Aorta (tissue), 5 donors: ENCODE data around the gene GSN. TPM values are rescaled to one million over a fixed set of nuclear protein-coding genes. Genes with fewer than 3 reads are reported as not detected.

Experiments used
- ATAC-seq: fragments of 200-7000 bp; cut with Tn5 transposase; one replicate; pipeline ENCODE4 v1.9.1; 2022; ENCODE audit warnings: moderate library complexity; ENCODE audit not compliant: low FRiP score
- DNase-seq, 2 donors: peaks; one replicate each; pipeline ENCODE4 v3.0.0-alpha.2; 2020
- H3K27ac ChIP-seq, 2 donors: one replicate each; pipeline ENCODE4 v1.5.1; 2013; ENCODE audit warnings: low read length in 2 of 2, mild to moderate bottlenecking in 2 of 2, moderate library complexity in 2 of 2, control low read depth in 1 of 2, inconsistent platforms in 1 of 2, low read depth in 1 of 2
- H3K27me3 ChIP-seq, 2 donors: one replicate each; pipeline ENCODE4 v1.6.1; 2013; ENCODE audit warnings: control low read depth in 1 of 2, low read length in 1 of 2, mild to moderate bottlenecking in 1 of 2, moderate library complexity in 1 of 2; ENCODE audit not compliant: insufficient read depth in 2 of 2, control insufficient read depth in 1 of 2
- H3K36me3 ChIP-seq, 2 donors: one replicate each; pipeline ENCODE4 v1.6.1; 2013; ENCODE audit warnings: control low read depth in 1 of 2, low read length in 1 of 2, mild to moderate bottlenecking in 1 of 2; ENCODE audit not compliant: insufficient read depth in 2 of 2, control insufficient read depth in 1 of 2
- H3K4me1 ChIP-seq, 2 donors: one replicate each; pipeline ENCODE4 v1.6.1; 2013; ENCODE audit warnings: low read length in 2 of 2, control low read depth in 1 of 2, mild to moderate bottlenecking in 1 of 2, moderate library complexity in 1 of 2; ENCODE audit not compliant: insufficient read depth in 2 of 2, control insufficient read depth in 1 of 2
- H3K4me3 ChIP-seq, 2 donors: one replicate each; pipeline ENCODE4 v1.5.1; 2013; ENCODE audit warnings: low read length in 2 of 2, control low read depth in 1 of 2, mild to moderate bottlenecking in 1 of 2
- H3K9me3 ChIP-seq: one replicate; pipeline ENCODE4 v1.6.1; 2013; ENCODE audit warnings: mild to moderate bottlenecking, low read length; ENCODE audit not compliant: control insufficient read depth
- WGBS, 2 donors: extraction: QIAGEN DNeasy Blood & Tissue Kit; methylation state at CpG; one replicate each; pipeline ENCODE4 v1.1.7; 2013; 5-methylcytosine and 5-hydroxymethylcytosine counted together
- intact Hi-C, 2 donors: fragments of 100-400 bp; cut with DNase I; formaldehyde crosslinking; loops; one replicate each; pipeline versions ENCODE4 v1.14.2 to v1.15.0; 2022
- polyA plus RNA-seq, 2 donors: library from polyadenylated mRNA; stranded (reverse); fragments of 200-250 nt; gene quantifications; one replicate each; pipeline ENCODE4 v1.2.3, GENCODE V29; 2013
- total RNA-seq, 2 donors: library from RNA; stranded (reverse); fragmentation: NEBNext Ultra II Directional; extraction: Animal tissue kit (Norgen Biotek cat#: 25700); gene quantifications; one replicate each; pipeline ENCODE4 v1.2.1, GENCODE V29; 2021
- donor health status: healthy with polysubstance abuse.
- donor health status: Bipolar disorder and iron deficiency.
- donor health status: DM: no; HTN: no; CAD: no.
- donor health status: DM: no; HTN: no; CAD: no.
- donor health status: DM: yes; HTN: yes; CAD: no.

The GSN gene
- total and polyA plus RNA-seq, 4 donors, result 451 to 2,469 (median 1,011) TPM

DNA sequence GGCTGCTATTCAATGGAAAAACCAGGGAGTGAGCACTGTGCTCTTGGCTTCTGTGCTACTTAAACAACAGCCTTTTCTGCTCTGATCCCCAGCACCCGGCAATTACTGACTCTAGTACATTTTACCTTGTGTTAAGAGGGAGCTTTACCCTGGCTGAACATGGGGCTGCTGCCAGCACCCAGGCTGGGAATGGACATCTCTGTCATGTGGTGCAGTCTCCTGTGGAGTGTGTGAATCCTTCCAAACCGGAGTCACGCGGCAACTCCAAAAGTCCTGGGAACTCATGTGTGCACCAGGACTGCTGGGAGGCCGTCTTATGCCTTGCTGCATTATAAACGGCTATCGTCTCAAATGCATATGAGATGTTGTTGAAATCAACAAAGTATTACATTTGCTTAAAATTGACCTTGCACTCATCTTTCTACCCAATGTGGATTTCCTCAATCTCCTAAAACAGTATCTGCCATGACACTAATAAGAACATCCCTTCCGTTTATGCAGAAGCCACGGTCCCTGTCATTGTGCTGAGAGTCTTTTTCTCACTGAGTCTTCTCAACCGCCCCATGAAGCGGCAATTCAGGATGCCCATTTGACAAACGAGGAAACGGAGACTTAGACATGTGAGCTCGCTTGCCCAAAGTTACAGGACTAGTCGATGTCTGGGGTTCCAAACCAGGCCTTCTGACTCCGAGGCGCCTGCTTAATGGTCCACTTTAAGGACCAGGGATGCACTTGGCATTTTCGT is 884 bp upstream of the GSN start:
- H3K4me3 ChIP-seq, result no peak overlapping the region
- H3K4me1 ChIP-seq, result peaks cover 0 to 2% of the 10 kb centered on the region in 2 donors
- H3K36me3 ChIP-seq, result no peaks in the 10 kb centered on the region
- intact Hi-C loops, result loop anchor here (5.0 kb wide), 2 partner anchors 55 to 105 kb away; partner anchors contain the start of gene STOM (in 1 of the 2)
- no peaks in the 10 kb centered on the region for H3K9me3 ChIP-seq
- no peak for ATAC-seq
- 80% methylated on average over 18 of the region's 18 CpGs for WGBS, 2 donors
- no peak overlapping the region for H3K27ac ChIP-seq
- DNase-seq, result no peak
- H3K27me3 ChIP-seq, result no peaks in the 10 kb centered on the region

DNA sequence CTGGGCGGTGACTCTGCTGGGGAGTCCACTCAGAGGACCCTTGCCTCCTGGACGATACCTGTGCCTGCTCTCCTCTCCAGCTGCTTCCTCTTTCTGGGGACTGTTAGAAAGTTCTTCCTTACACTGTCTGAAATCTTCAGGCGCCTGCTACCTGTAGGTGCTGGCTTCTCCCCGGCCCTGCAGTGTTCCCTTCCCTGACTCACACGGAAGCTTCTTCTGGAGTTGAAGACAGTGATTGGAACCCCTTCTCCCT is 562 bp downstream of the GSN start:
- peak; percentile 16 for ATAC-seq
- Histone ChIP-seq H3K27ac (peak overlapping the region; percentile 83 to 97), H3K36me3 (no peaks in the 10 kb centered on the region), H3K4me3 (peak overlapping the region; percentile 83 to 99), H3K9me3 (no peaks in the 10 kb centered on the region), H3K4me1 (peaks cover 0 to 2% of the 10 kb centered on the region in 2 donors), H3K27me3 (no peaks in the 10 kb centered on the region)
- WGBS, 2 donors, result 0 to 1% methylated on average over 4 to 5 of the region's 5 CpGs
- no peak for DNase-seq
- intact Hi-C loops, result loop anchor here (2.0 to 5.0 kb wide), 3 partner anchors 56 to 104 kb away; partner anchors contain the start of gene STOM (in 2 of the 2)

DNA sequence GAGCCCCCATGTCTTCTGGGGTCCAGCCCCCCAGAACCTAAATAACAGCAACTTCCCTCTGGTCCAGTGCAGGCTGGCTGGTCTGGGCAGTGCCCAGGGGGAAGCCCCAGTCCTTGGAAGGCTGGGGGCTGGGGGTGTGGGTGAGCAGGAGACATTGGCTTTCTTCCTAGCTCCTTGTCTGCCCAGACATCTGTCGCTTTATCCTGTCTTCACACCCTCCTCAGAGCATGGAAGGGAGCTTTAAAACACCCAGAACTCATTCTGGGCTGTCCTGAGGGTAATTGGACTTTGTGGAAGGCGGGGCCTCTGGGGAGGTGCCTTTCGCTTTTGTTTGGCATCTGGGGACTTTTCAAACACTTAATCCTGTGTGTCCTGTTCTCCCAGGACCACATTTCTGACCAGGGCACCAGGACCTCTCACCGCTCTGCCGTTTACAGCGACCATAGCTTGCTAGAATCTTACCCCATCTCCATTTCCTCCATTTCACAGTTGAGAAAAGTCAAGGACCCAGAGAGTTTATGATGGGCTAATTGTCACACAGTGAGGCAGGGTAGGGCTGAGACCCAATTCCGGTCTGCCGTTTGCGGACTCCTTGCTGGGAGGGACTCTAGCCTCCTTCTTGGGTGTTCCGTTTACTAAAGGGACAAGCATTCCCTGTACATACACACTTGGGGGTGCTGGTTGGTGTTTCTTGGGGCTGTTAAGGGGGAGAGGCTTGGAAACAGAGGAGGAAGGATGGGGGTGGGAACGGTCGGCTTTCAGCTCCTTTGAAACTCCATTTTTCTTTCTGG is 1.1 kb downstream of the GSN start:
- H3K4me3 ChIP-seq, result peak overlapping the region; percentile 83 to 99
- DNase-seq, result peak in 1 of 2 donors; percentile 63
- H3K36me3 ChIP-seq, result no peaks in the 10 kb centered on the region
- peak; percentile 69 for ATAC-seq
- 1 to 3% methylated on average over 12 of the region's 12 CpGs for WGBS, 2 donors
- no peaks in the 10 kb centered on the region for H3K27me3 ChIP-seq
- H3K4me1 ChIP-seq, result peaks cover 0 to 2% of the 10 kb centered on the region in 2 donors
- peak overlapping the region; percentile 83 to 97 for H3K27ac ChIP-seq
- intact Hi-C loops, result loop anchor here (1.0 to 5.0 kb wide), 4 partner anchors 9 to 103 kb away; partner anchors contain the start of gene STOM (in 2 of the 2)
- no peaks in the 10 kb centered on the region for H3K9me3 ChIP-seq

DNA sequence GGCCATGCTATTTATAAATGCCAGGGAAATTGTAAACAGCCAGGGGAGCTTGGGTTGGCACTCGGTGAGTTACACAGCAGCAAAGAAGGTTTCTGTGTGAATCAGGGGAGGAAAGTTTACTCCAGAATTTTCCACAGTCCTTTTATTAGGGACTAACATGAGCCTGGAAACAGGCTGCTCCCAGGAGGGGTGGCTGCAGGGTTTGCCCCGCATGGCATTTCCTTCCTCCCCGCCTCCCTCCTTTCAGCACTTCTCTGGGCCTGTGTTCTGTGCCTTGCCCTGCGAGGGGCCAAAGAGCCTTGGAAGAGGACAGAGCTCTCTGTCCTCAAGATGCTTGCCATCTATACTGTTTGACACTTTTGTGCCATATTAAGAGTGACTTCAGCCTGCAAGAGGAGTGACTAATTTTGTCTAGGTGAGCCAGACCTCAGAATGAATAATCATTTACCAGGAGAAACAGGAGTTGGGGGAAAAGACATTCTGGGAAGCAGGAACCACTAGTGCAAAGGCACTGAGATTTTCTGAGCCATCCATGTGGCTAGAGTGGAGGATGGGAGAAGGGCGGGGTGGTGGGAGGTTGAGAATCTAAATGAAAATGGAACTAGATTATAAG is 1.8 kb downstream of the GSN start:
- ATAC-seq, result peak; percentile 40
- H3K4me1 ChIP-seq, result peaks cover 2 to 4% of the 10 kb centered on the region in 2 donors
- WGBS, 2 donors, result 16 to 20% methylated on average over 5 of the region's 5 CpGs

DNA sequence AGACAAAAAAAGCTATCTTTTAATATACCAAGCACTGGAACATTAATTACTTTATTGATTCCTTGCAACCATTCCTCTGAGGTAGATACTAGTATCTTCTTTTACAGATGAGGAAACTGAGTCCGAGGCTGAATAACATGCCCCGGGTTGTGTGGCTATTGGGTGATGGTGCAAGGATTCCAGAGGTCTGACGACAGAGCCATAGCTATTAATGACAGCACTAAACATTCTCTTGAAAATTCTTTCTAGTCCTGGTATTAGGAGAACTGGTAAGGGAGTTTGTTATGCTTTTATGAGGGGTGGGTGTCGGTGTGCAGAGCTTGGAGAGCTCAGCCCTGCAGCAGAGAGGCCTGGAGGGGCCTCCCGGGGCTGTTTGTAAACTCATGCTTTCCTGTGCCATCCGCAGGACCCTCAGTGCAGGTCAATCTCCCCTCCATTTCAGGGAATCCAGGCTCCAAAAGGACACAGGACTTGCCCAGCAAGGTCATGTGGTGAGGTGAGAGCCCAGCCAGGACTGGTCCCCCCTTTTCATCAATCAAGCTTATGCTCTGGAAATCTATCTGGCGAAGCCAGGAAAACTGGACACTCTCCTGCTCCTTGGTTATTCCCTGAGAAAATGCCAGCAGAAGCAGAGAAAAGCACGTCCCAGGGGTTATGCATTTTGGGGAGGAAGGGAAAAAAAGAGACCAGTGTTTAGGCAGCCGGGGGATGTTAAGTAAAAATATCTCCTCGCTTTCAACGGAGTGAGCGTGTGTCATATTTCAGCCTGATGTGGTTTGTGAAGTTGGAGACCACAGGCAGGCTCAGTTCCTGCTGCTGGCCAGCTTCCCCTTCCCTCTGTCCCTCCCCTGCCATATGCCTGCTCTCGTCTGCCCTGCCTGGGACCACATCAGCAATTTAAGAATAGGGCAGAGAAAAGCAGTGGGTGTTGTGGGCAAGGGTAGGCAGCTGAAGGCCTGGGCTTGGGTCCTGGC is 3.7 kb downstream of the GSN start:
- no peaks in the 10 kb centered on the region for H3K36me3 ChIP-seq
- 3 to 6% methylated on average over 13 of the region's 13 CpGs for WGBS, 2 donors
- intact Hi-C loops, result no loop called here
- peak overlapping the region in 1 of 2 donors; percentile 23 for H3K4me3 ChIP-seq
- peaks cover 10 to 12% of the 10 kb centered on the region in 2 donors for H3K4me1 ChIP-seq
- H3K27me3 ChIP-seq, result no peaks in the 10 kb centered on the region
- H3K9me3 ChIP-seq, result no peaks in the 10 kb centered on the region
- ATAC-seq, result peak; percentile 40
- peak overlapping the region; percentile 23 to 92 for H3K27ac ChIP-seq
- DNase-seq, result peak in 1 of 2 donors; percentile 84

More for the DNA sequence above, 1.8 kb downstream of the GSN start:
- Histone ChIP-seq H3K27me3 (no peaks in the 10 kb centered on the region), H3K27ac (peak overlapping the region; percentile 83 to 97), H3K36me3 (no peaks in the 10 kb centered on the region), H3K9me3 (no peaks in the 10 kb centered on the region), H3K4me3 (peak overlapping the region; percentile 83 to 99)
- intact Hi-C loops, result loop anchor here (1.0 to 5.0 kb wide), 4 partner anchors 9 to 103 kb away; partner anchors contain the start of gene STOM (in 2 of the 2)
- peak; percentile 69 to 81 for DNase-seq

DNA sequence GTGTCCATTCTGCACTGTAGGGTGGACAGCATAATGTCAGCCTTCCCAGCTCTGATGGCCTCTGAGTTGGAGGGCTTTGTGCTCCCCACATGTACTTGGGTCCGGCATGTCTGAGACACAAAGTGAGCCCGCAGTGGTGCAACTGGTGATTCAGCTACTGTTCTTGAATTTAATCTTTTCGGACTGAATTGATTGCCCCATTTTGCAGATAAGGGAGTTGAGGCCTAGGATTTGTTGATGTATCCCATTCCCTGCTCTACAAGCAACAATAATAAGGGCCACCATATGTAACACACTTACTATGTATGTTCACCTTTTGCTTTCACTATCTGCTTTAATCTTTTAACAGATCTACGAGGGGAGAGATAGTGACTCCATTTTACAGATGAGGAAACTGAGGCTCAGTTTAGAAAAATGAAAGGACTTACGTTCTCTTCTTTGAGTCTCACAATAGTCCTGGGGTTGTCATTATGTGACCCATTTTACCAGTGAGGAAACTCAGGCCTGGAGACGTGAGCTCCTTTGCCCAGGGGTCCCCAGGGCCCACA is 4.5 kb downstream of the GSN start:
- Histone ChIP-seq H3K27me3 (no peaks in the 10 kb centered on the region), H3K4me3 (no peak overlapping the region), H3K9me3 (no peaks in the 10 kb centered on the region), H3K4me1 (peaks cover 10 to 12% of the 10 kb centered on the region in 2 donors), H3K36me3 (no peaks in the 10 kb centered on the region), H3K27ac (peak overlapping the region; percentile 23 to 92)
- WGBS, 2 donors, result 60 to 78% methylated on average over 6 of the region's 6 CpGs
- ATAC-seq, result no peak
- intact Hi-C loops, result no loop called here
- no peak for DNase-seq

DNA sequence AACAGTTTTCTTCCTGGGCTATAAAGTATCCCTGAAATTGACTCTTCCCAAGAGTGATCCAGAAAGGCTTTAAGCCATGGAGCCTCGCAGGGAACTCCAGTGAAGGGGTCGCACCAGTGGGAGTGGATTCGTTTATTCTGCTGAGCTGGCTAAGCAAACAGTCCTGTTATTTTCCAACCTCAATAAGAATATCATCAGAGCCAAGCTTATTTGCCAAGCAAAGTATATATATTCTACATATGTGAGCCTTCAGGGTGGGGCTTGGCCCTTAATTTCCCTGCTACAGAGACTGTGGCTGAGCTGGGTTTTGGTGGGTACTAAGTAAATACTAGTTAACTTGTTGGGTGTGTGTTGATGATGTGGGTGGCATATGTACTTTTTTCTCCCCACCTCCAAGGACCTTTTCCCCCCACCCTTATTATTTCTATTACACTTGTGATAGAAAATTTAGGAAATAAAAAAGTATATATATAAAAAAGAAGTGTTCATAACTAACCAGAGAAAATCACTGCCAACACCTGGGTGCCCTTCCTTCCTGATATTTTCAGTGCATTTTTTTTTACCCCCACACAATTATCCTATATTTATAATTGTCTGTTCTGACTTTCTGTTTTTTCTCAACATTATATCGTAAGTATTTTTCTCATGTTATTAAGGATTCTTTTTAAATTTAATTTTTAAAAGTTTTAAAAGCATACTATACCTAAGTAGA is 5.3 kb downstream of the GSN start:
- Histone ChIP-seq H3K36me3 (no peaks in the 10 kb centered on the region), H3K9me3 (no peaks in the 10 kb centered on the region), H3K27me3 (no peaks in the 10 kb centered on the region), H3K4me1 (peaks cover 13 to 17% of the 10 kb centered on the region in 2 donors), H3K27ac (peak overlapping the region in 1 of 2 donors; percentile 34), H3K4me3 (no peak overlapping the region)
- 43 to 45% methylated on average over 4 of the region's 4 CpGs for WGBS, 2 donors
- DNase-seq (no peak), ATAC-seq (no peak)
- intact Hi-C loops, result no loop called here
